Subcutaneous adipose tissue (tissue), 4 donors: ENCODE data around the gene CIBAR2. TPM values are rescaled to one million over a fixed set of nuclear protein-coding genes. Genes with fewer than 3 reads are reported as not detected.

Experiments used
- total RNA-seq, 4 donors: library from RNA; depleted of rRNA; stranded (reverse); fragments of >200 nt; gene quantifications; one replicate each; pipeline ENCODE4 v1.1.0, GENCODE V29; 2016
- TF ChIP-seq, protein P1 (sequence below): fragments of 450-650 bp; IDR thresholded peaks from one replicate; pipeline ENCODE4 v1.5.1; 2016; ENCODE audit warnings: low read depth, mild to moderate bottlenecking, control low read depth, antibody characterized with exemption, moderate library complexity

The CIBAR2 gene
- not detected for total RNA-seq

DNA sequence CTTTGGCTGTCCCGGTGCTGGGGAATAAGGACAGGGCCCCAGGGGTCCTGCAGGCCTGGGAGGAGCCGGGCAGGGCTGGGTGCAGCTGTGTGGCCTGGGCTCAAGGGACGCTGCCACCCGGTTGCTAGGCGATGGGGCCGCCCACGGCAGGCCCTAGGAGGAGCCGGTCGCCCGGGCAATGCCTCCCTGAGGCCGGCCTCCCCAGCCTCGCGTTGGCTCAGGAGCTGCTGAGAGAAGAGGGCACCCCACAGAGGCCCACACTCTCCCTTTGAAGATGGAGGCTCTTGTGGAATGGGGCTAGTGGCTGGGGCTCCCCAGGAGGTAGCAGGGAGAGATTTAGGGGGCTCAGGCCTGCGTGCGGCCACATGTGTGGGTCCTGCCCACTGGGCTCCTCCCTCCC lies at the start of gene CIBAR2:
CIBAR2 (minus strand) TSS at position 109 of the 400 bp plus-strand sequence. CDS start 120 bp downstream, outside the sequence.
- TF ChIP-seq, protein P1, sequence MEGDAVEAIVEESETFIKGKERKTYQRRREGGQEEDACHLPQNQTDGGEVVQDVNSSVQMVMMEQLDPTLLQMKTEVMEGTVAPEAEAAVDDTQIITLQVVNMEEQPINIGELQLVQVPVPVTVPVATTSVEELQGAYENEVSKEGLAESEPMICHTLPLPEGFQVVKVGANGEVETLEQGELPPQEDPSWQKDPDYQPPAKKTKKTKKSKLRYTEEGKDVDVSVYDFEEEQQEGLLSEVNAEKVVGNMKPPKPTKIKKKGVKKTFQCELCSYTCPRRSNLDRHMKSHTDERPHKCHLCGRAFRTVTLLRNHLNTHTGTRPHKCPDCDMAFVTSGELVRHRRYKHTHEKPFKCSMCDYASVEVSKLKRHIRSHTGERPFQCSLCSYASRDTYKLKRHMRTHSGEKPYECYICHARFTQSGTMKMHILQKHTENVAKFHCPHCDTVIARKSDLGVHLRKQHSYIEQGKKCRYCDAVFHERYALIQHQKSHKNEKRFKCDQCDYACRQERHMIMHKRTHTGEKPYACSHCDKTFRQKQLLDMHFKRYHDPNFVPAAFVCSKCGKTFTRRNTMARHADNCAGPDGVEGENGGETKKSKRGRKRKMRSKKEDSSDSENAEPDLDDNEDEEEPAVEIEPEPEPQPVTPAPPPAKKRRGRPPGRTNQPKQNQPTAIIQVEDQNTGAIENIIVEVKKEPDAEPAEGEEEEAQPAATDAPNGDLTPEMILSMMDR: no peak

GRCh38 chr16:85159179-85159980 lies 47.1 kb upstream of the CIBAR2 start:
- TF ChIP-seq, protein P1: no peak

- TF ChIP-seq, protein P1: no peak
Measured at GRCh38 chr16:85158743-85159178, 46.5 kb upstream of the CIBAR2 start.

GRCh38 chr16:85157813-85158742 lies 45.8 kb upstream of the CIBAR2 start:
- TF ChIP-seq, protein P1: no peak

GRCh38 chr16:85157372-85157771 lies 45.1 kb upstream of the CIBAR2 start:
- TF ChIP-seq, protein P1: no peak

DNA sequence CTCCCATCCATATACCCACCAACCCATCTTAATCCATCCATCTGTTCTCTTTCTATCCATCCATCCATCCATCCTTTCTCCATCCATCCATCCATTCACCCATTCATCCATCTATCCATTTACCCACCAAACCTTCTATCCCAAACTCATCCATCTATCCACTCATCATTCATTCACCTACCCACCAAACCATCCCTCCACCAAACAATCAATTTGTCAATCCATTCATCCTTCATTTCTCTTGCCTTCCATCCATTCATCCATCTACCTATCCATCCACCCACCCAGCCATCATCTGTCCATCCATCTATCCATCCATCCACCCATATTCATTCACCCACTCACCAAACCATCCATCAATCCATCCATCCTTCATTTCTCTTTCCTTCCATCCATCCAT lies 44.6 kb upstream of the CIBAR2 start:
- TF ChIP-seq, protein P1: no peak

DNA sequence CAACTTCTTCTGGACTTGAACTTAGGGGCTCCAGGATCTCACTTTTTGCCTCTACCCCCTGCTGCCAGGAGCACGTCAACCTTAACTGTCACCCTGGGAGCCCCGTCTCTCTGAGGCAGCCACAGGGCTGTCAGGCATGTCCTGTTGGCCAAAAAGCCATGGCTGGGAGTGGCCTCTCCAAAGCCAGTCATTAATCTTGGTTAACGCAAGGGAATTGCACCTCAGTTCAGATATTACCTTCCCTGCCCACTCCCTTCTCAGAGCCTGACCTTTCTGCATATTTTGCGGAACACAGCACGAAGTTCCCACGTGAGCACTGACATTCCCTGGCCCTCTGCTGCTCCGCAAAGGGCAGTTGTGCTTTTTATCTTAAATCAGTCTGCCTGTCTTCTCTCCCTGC lies 44.2 kb upstream of the CIBAR2 start:
- TF ChIP-seq, protein P1: no peak
